HG02970 (cell line): ENCODE data around the gene CDK5R2.
A peak's percentile ranks its signal among the peaks of the same experiment; 100 is the strongest.
"Not testable (repeated sequence)": the region's sequence is repeated elsewhere in the genome, so short reads cannot be mapped to it uniquely, and the experiment has no call there.

ENCODE experiments used
- ATAC-seq: cut with Tn5 transposase; IDR thresholded peaks from one replicate; pipeline ENCODE4 v1.9.1; 2021; ENCODE audit warnings: mild to moderate bottlenecking, moderate library complexity, moderate number of reproducible peaks; ENCODE audit not compliant: unreplicated experiment, low FRiP score

The CDK5R2 gene

GRCh38 chr2:218959141-218959731 lies at the start of gene CDK5R2:
Gene CDK5R2, plus strand, starts transcription at chr2:218959666. Its CDS starts 155 bp downstream, at chr2:218959821.
- peak; percentile 71 for ATAC-seq

GRCh38 chr2:218910741-218911140 lies 48.7 kb upstream of the CDK5R2 start:
- ATAC-seq, result no peak

DNA sequence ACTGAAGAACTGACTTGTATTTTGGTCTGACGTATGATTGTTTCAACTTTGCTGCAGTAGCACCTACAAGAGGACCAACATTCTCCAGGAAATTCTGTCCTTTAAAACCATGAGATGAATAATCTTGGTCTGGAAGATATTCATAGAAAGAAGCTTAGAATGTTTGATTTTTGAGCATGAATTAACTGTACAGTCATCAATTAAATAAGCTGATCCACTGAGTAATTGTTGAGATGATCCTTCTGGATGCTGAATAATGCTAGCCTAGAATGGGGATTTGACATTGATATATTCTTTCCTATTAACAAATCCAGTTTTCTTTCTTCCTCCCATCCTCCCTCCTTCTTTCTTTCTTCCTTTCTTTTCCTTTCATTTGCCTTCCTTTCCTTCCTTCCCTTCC lies 39.0 kb upstream of the CDK5R2 start:
- no peak for ATAC-seq

- no peak for ATAC-seq
Observed at GRCh38 chr2:218924757-218925156, 34.7 kb upstream of the CDK5R2 start.

DNA sequence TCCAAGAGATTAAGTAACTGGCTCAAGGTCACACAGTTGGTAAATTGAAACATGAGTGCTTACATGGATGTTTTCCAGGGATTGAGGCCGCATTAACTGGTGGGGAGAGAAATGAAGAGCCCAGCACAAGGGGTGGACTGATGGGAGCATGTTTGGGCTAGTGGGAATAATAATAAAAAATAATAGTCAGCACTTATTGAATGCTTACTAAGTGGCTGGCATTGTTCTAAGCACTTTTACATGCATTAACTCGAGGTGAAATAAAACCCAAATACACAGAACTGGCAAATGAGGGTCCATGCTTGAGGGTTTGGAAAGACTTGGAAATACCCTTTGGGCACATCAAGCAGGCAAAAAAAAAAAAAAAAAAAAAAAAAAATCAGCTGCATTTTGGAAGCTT lies 34.0 kb upstream of the CDK5R2 start:
- ATAC-seq, result no peak

DNA sequence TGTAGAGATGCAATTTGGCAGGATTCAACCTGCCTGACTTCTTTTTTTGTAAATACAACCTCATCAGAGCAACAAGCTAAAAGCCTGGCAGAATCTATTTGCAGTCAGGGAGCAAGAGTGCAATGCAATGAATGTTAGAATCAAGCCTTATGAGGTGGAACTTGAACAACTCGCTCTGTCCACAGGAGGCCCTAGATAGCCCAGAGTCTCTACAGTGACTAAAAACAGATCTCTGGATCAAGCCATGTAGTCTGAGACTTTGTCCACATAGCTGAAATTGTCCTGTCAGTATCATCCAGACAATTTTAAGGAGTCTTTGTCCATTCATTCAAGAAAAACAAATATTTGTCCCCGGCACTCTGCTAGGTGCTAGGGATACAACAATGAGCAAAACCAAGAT lies 32.0 kb upstream of the CDK5R2 start:
- no peak for ATAC-seq

DNA sequence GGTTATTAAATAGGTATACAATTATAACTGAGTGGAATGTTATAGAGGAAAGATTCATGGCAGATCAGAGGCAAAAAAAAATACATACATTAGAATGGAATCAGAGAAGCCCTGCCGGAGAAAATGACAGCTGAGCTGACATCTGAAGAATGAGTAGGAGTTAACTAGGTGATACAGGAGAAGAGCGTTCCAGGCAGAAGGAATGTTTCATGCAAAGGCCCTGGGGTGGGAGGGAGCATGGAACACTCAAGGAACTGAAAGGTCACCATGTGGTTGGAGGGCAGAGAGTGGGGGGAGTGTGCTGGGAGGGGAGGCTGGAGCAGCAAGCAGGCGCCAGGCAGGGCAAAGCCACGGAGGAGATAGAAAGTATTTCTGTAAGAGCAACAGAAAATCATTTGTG lies 31.6 kb upstream of the CDK5R2 start:
- ATAC-seq, result no peak

GRCh38 chr2:218930488-218930887 lies 29.0 kb upstream of the CDK5R2 start:
- ATAC-seq, result not testable (repeated sequence)

GRCh38 chr2:218931751-218932150 lies 27.7 kb upstream of the CDK5R2 start:
- ATAC-seq, result not testable (repeated sequence)

DNA sequence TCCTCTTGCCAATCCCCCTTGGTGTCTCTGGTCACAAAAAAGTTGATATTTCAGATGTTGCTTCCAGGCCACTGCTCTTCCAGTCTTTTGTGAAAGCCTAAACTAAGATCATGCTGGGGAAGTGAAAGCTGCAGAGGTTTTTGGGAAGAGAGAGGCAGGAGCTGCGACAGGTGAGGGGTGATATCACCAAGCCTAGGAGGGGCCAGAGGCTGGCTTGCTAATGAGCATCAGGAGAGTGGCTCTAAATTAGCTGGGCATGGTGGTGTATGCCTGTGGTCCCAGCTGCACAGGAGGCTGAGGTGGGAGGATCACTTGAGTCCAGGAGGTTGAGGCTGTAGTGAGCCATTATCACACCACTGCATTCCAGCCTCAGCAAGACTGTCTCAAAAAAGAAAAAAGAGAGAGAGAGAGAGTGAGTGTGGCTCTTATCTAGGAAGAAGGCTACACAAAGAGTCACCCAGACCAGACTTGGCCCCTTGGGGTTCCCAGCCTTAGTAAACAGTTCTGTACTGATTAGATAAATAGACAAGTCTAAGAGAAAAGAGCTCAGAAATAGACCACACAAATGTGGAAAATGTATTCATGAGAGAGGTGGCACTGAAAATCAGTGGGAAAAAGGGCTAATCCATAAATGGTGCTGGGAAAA lies 14.6 kb upstream of the CDK5R2 start:
- no peak for ATAC-seq

DNA sequence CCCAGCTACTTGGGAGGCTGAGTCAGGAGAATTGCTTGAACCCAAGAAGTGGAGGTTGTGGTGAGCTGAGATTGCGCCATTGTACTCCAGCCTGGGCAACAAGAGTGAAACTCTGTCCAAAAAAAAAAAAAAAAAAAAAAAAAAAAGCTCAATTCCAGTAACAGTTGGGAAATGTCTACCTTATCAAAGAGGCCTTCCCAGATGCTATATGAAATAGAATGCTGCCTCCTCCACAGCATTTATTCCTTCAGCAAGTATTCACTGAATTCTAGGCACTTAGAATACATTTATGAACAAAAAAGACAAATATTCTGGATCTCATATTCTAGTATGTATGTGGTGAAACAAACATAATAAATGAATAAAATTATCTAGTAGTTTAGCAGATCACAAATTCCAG lies 12.8 kb upstream of the CDK5R2 start:
- ATAC-seq, result no peak

DNA sequence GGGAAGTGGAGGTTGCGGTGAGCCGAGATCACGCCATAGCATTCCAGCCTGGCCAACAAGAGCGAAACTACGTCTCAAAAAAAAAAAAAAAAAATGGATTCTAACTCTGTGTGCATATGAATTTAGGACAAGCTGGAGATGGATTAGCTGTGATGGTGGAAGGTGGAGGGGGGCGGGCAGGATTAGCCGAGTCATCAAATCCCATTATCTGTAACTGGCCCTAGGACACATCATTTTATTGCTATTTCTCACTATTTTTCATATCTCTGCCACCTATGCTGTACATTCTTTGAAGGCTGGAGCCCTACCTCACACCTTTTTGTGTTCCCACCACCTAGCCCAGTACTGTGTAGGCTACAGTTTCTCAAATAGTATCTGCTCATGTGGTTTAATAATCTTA lies 7.3 kb upstream of the CDK5R2 start:
- no peak for ATAC-seq

DNA sequence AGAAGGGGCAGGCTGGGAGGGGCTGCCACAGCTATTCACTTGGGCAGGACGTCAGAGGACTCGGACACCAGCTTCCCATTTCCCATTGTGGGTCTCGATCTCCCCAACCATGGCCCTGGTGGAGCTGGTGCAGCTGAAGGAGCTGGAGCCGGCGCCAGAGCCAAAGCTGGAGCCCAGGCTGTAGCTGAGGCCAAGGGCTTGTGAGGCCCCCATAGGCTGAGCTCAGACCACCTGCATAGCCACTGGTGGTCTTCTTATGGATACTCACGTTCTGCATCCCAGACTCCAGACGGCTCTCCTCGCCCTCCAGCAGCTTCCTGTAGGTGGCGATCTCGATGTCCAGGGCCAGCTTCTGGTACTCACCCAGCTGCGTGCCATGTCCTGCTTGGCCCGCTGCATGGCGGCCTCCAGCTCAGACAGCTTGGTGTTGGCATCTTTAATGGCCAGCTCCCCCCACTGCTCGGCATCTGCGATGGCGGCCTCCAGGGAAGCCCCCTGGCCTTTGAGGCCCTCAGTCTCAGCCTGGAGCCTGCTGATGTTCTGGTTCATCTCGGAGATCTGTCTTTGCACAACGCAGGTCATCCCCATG lies 6.0 kb upstream of the CDK5R2 start:
- no peak for ATAC-seq

- ATAC-seq, result no peak
Observed at GRCh38 chr2:218954541-218955300, 4.7 kb upstream of the CDK5R2 start.

GRCh38 chr2:218956039-218956438 lies 3.4 kb upstream of the CDK5R2 start:
- ATAC-seq, result no peak

- ATAC-seq, result no peak
Observed at GRCh38 chr2:218957671-218958070, 1.8 kb upstream of the CDK5R2 start.

GRCh38 chr2:218958276-218958675 lies 1.2 kb upstream of the CDK5R2 start:
- no peak for ATAC-seq

DNA sequence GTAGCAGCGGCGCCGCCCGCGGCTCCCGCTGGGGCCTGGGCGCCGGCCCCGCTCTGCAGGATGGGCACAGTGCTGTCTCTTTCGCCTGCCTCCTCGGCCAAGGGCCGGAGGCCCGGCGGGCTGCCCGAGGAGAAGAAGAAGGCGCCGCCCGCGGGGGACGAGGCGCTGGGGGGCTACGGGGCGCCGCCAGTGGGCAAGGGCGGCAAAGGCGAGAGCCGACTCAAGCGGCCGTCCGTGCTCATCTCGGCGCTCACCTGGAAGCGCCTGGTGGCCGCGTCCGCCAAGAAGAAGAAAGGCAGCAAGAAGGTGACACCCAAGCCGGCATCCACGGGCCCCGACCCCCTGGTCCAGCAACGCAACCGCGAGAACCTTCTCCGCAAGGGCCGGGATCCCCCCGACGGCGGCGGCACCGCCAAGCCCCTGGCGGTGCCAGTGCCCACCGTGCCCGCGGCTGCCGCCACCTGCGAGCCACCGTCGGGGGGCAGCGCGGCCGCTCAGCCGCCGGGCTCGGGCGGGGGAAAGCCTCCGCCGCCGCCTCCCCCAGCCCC lies 369 bp downstream of the CDK5R2 start:
- no peak for ATAC-seq

- no peak for ATAC-seq
Observed at GRCh38 chr2:218960309-218961165, 1.1 kb downstream of the CDK5R2 start.

DNA sequence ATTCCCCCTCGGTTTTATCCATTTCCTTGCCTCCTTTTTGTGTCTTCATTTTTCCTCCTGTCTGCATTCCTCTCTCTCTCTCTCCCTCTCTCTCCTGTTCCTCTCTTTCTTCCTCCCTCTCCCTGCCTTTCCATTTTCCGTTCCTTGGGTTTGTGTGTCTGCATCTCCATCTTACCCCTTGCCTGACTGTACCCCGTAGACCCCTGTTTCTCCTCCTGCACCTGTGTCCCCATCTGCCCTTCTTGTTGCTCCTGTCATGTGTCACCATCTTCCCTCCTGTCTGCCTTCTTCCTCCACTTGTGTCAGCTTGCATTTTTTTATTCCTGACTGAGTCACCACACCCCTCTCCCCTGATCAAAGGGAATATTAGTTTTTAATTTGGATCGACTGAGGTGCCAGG lies 1.8 kb downstream of the CDK5R2 start:
- ATAC-seq, result no peak
